WTC11 (cell line): ENCODE results near the gene MAGI3. TPM values are rescaled to one million over a fixed set of nuclear protein-coding genes. Genes with fewer than 3 reads are reported as not detected.

Source experiments
- ATAC-seq: fragments of 200-7000 bp; cut with Tn5 transposase; 2 replicates; pipeline ENCODE4 v1.10.0; 2021; ENCODE audit warnings: mild to moderate bottlenecking, moderate library complexity
- CTCF ChIA-PET: fragments of 300-600 bp; sonication (Branson Sonifier 250); formaldehyde crosslinking; loops from one replicate; lab custom pipeline; 2021; ENCODE audit warnings: antibody characterized with exemption; lab: Charles Lee
- POLR2A ChIA-PET: fragments of 350-600 bp; sonication (Branson Sonifier 250); formaldehyde crosslinking; loops from one replicate; lab custom pipeline; 2021; ENCODE audit warnings: antibody characterized with exemption; lab: Charles Lee
- DNase-seq: peaks from one replicate; pipeline ENCODE4 v3.0.0; 2021; ENCODE audit warnings: low spot score
- H3K27ac Mint-ChIP-seq: 2 replicates; pipeline ENCODE4 v1.8.0; 2021; ENCODE audit warnings: mixed read lengths
- H3K27me3 Mint-ChIP-seq: 2 replicates; pipeline ENCODE4 v1.8.0; 2021; ENCODE audit warnings: low read depth, mild to moderate bottlenecking, moderate library complexity, mixed read lengths
- H3K36me3 Mint-ChIP-seq: 2 replicates; pipeline ENCODE4 v1.8.0; 2021; ENCODE audit warnings: mixed read lengths
- H3K4me1 Mint-ChIP-seq: 2 replicates; pipeline ENCODE4 v1.8.0; 2022; ENCODE audit warnings: mixed read lengths
- H3K4me3 Mint-ChIP-seq: 2 replicates; pipeline ENCODE4 v1.8.0; 2021; ENCODE audit warnings: mild to moderate bottlenecking, moderate library complexity, mixed read lengths
- H3K9me3 Mint-ChIP-seq: 2 replicates; pipeline ENCODE4 v1.8.0; 2021; ENCODE audit warnings: mixed read lengths
- CDX4 ChIP-seq: fragments of 250-450 bp; sonication (Bioruptor Pico); IDR thresholded peaks from 2 replicates; pipeline ENCODE4 v1.9.0; 2021; ENCODE audit warnings: moderate library complexity, mild to moderate bottlenecking, inconsistent platforms, borderline replicate concordance
- EMX1 ChIP-seq: fragments of 250-450 bp; sonication (Bioruptor Pico); IDR thresholded peaks from 2 replicates; pipeline ENCODE4 v1.8.0; 2021; ENCODE audit warnings: mild to moderate bottlenecking
- FOXP1 ChIP-seq: sonication (generic); formaldehyde crosslinking; IDR thresholded peaks from 2 replicates; pipeline ENCODE4 v1.8.0; 2022; ENCODE audit warnings: missing genetic modification reagents, mild to moderate bottlenecking, moderate library complexity, borderline replicate concordance
- IRF2 ChIP-seq: sonication (generic); formaldehyde crosslinking; IDR thresholded peaks from 2 replicates; pipeline ENCODE4 v1.8.0; 2022; ENCODE audit warnings: low read depth, missing genetic modification reagents, borderline replicate concordance
- KAT7 ChIP-seq: sonication (generic); formaldehyde crosslinking; IDR thresholded peaks from 2 replicates; pipeline ENCODE4 v1.8.1; 2023; ENCODE audit warnings: missing genetic modification reagents, mild to moderate bottlenecking, borderline replicate concordance
- PRRX2 ChIP-seq: fragments of 250-450 bp; sonication (Bioruptor Pico); IDR thresholded peaks from 2 replicates; pipeline ENCODE4 v1.8.0; 2021; ENCODE audit warnings: mild to moderate bottlenecking
- TCF7 ChIP-seq: sonication (generic); formaldehyde crosslinking; IDR thresholded peaks from 2 replicates; pipeline ENCODE4 v1.8.0; 2022; ENCODE audit warnings: mild to moderate bottlenecking, low read depth, missing genetic modification reagents, moderate library complexity
- ZNF396 ChIP-seq: fragments of 250-450 bp; sonication (Bioruptor Pico); IDR thresholded peaks from 2 replicates; pipeline ENCODE4 v1.8.0; 2021; ENCODE audit warnings: mild to moderate bottlenecking, moderate library complexity, borderline replicate concordance
- ZNF425 ChIP-seq: fragments of 250-450 bp; sonication (Bioruptor Pico); conservative IDR thresholded peaks from 2 replicates; pipeline ENCODE4 v1.9.0; 2021; ENCODE audit warnings: mild to moderate bottlenecking
- total RNA-seq: library from RNA; stranded (reverse); gene quantifications from 3 replicates; pipeline ENCODE4 v1.2.3, GENCODE V29; 2021
- TF ChIP-seq, protein P1 (sequence below): sonication (generic); formaldehyde crosslinking; IDR thresholded peaks from 2 replicates; pipeline ENCODE4 v1.8.1; 2023; ENCODE audit warnings: mild to moderate bottlenecking, missing genetic modification reagents
- TF ChIP-seq, protein P2 (sequence below): sonication (generic); formaldehyde crosslinking; IDR thresholded peaks from 2 replicates; pipeline ENCODE4 v1.8.0; 2023; ENCODE audit warnings: missing genetic modification reagents, mild to moderate bottlenecking, borderline replicate concordance
- TF ChIP-seq, protein P3 (sequence below): sonication (generic); formaldehyde crosslinking; IDR thresholded peaks from 2 replicates; pipeline ENCODE4 v1.8.1; 2022; ENCODE audit warnings: low read depth, missing genetic modification reagents, borderline replicate concordance
- TF ChIP-seq, protein P4 (sequence below): sonication (generic); formaldehyde crosslinking; IDR thresholded peaks from 2 replicates; pipeline ENCODE4 v1.8.1; 2023; ENCODE audit warnings: mild to moderate bottlenecking, missing genetic modification reagents

The MAGI3 gene
- total RNA-seq, 1 experiment from 2014 or later: 9.7 TPM

DNA sequence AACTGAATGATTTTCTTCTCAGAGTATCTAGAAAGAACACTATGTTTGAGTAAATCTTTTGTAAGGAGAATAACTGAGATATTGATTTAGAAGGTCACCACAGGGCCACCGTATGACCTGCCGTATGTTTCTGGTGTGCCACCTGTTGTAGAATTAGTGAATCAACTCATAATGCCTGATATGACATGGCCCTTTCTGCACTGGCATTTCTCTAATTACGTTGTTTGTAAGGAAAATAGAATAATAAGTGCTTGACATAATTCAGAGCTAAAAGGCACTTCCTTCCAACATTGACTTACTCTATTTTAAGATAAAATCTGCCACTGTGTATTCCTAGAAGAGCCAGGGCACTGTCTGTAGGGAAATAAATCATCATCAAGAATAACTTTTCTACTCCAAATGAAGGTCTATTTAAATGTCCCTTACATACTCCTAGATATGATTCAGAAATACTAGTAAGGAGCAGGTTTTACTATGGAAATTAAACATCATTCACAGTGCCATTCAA is 267.3 kb downstream of the MAGI3 start:
- no peak for ATAC-seq
- H3K4me1 Mint-ChIP-seq: no peaks in the 10 kb centered on the region
- no peak for DNase-seq
- H3K36me3 Mint-ChIP-seq: no peaks in the 10 kb centered on the region
- CTCF ChIA-PET: no interaction called here
- no peaks in the 10 kb centered on the region for H3K9me3 Mint-ChIP-seq
- H3K27me3 Mint-ChIP-seq: no peaks in the 10 kb centered on the region
- no peak overlapping the region for H3K27ac Mint-ChIP-seq
- TF ChIP-seq PRRX2 (CRISPR knock-in tag) (no peak), ZNF396 (no peak), TCF7 (CRISPR knock-in tag) (no peak), ZNF425 (CRISPR knock-in tag) (no peak), IRF2 (CRISPR knock-in tag) (no peak), EMX1 (CRISPR knock-in tag) (no peak), FOXP1 (CRISPR knock-in tag) (no peak), CDX4 (CRISPR knock-in tag) (no peak), KAT7 (CRISPR knock-in tag) (no peak)
- TF ChIP-seq, protein P1, sequence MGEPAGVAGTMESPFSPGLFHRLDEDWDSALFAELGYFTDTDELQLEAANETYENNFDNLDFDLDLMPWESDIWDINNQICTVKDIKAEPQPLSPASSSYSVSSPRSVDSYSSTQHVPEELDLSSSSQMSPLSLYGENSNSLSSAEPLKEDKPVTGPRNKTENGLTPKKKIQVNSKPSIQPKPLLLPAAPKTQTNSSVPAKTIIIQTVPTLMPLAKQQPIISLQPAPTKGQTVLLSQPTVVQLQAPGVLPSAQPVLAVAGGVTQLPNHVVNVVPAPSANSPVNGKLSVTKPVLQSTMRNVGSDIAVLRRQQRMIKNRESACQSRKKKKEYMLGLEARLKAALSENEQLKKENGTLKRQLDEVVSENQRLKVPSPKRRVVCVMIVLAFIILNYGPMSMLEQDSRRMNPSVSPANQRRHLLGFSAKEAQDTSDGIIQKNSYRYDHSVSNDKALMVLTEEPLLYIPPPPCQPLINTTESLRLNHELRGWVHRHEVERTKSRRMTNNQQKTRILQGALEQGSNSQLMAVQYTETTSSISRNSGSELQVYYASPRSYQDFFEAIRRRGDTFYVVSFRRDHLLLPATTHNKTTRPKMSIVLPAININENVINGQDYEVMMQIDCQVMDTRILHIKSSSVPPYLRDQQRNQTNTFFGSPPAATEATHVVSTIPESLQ (CRISPR knock-in tag): no peak
- TF ChIP-seq, protein P2, sequence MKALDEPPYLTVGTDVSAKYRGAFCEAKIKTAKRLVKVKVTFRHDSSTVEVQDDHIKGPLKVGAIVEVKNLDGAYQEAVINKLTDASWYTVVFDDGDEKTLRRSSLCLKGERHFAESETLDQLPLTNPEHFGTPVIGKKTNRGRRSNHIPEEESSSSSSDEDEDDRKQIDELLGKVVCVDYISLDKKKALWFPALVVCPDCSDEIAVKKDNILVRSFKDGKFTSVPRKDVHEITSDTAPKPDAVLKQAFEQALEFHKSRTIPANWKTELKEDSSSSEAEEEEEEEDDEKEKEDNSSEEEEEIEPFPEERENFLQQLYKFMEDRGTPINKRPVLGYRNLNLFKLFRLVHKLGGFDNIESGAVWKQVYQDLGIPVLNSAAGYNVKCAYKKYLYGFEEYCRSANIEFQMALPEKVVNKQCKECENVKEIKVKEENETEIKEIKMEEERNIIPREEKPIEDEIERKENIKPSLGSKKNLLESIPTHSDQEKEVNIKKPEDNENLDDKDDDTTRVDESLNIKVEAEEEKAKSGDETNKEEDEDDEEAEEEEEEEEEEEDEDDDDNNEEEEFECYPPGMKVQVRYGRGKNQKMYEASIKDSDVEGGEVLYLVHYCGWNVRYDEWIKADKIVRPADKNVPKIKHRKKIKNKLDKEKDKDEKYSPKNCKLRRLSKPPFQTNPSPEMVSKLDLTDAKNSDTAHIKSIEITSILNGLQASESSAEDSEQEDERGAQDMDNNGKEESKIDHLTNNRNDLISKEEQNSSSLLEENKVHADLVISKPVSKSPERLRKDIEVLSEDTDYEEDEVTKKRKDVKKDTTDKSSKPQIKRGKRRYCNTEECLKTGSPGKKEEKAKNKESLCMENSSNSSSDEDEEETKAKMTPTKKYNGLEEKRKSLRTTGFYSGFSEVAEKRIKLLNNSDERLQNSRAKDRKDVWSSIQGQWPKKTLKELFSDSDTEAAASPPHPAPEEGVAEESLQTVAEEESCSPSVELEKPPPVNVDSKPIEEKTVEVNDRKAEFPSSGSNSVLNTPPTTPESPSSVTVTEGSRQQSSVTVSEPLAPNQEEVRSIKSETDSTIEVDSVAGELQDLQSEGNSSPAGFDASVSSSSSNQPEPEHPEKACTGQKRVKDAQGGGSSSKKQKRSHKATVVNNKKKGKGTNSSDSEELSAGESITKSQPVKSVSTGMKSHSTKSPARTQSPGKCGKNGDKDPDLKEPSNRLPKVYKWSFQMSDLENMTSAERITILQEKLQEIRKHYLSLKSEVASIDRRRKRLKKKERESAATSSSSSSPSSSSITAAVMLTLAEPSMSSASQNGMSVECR: no peak
- TF ChIP-seq, protein P3, sequence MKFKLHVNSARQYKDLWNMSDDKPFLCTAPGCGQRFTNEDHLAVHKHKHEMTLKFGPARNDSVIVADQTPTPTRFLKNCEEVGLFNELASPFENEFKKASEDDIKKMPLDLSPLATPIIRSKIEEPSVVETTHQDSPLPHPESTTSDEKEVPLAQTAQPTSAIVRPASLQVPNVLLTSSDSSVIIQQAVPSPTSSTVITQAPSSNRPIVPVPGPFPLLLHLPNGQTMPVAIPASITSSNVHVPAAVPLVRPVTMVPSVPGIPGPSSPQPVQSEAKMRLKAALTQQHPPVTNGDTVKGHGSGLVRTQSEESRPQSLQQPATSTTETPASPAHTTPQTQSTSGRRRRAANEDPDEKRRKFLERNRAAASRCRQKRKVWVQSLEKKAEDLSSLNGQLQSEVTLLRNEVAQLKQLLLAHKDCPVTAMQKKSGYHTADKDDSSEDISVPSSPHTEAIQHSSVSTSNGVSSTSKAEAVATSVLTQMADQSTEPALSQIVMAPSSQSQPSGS (CRISPR knock-in tag): no peak
- TF ChIP-seq, protein P4, sequence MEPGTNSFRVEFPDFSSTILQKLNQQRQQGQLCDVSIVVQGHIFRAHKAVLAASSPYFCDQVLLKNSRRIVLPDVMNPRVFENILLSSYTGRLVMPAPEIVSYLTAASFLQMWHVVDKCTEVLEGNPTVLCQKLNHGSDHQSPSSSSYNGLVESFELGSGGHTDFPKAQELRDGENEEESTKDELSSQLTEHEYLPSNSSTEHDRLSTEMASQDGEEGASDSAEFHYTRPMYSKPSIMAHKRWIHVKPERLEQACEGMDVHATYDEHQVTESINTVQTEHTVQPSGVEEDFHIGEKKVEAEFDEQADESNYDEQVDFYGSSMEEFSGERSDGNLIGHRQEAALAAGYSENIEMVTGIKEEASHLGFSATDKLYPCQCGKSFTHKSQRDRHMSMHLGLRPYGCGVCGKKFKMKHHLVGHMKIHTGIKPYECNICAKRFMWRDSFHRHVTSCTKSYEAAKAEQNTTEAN: no peak
- POLR2A ChIA-PET: interaction anchor here (0.5 kb wide), 1 partner anchor 53 kb away, joined by 3 read pairs; no protein-coding TSS in a partner anchor
- no peak overlapping the region for H3K4me3 Mint-ChIP-seq
